NK-92 treated with Interleukin-12 subunit alpha and Interleukin-12 subunit beta, amount 100 ng/mL, for 24 hours (cell line): ENCODE measurements around the gene SCGB1D1.

Source experiments
- DNase-seq: peaks from one replicate; lab custom pipeline; 2025; lab: John Stamatoyannopoulos, UW

SCGB1D1 gene

GRCh38 chr11:62233730-62234129 lies 43.7 kb downstream of the SCGB1D1 start:
- DNase-seq = no peak

DNA sequence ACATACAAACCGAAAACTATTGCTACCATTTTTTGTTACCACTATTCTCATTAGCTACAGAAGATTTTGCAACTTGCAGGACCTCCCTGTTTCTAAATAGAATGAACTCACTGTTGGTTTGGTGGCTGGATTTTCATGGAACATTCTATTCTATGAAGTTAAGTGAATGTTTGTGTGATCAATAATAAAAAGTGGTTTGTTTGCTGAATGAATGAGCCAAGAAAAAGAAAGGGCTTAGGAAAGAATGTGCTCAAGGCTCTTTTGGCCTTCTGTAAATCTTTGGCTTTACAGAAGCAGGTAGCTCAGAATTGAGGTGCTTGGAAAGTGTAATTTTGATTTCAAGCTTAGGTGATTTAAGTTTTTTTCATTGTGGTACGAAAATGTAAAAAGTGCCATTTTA lies 46.2 kb downstream of the SCGB1D1 start:
- no peak for DNase-seq

GRCh38 chr11:62237499-62237898 lies 47.5 kb downstream of the SCGB1D1 start:
- no peak for DNase-seq

DNA sequence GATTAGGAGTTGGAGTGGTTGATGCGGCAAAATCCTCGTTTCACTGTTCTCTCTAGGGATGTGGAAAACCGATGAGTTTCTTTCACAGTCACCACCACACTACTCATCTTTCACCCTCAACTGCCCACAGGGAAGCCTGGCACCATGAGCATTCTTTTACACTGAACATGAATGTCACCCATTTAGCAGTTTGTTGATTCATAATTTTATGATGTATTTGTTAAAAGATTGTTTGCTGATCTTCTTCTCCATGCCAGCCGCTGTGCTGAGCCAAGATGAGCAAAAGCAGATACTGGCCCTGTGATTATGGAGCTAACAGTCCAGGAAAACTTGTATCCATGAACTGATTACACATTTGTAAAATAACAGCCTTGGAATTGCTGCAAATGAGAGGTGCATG lies 48.1 kb downstream of the SCGB1D1 start:
- DNase-seq = no peak

DNA sequence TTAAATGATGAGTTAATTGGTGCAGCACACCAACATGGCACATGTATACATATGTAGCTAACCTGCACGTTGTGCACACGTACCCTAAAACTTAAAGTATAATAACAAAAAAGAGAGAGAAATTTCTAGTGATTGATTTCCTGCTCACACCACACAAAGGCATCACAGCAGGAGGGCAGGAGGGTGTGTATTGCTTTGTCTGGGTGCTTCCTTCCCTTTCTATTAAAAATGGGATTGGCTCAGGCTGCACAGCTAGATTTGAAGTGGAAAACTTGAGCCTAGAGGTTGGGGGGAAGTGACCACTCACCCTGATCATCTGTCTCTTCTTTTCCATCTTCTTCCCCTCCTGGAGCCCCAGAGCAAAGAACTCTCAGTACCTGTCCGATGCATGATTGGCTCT lies 51.1 kb downstream of the SCGB1D1 start:
- no peak for DNase-seq

DNA sequence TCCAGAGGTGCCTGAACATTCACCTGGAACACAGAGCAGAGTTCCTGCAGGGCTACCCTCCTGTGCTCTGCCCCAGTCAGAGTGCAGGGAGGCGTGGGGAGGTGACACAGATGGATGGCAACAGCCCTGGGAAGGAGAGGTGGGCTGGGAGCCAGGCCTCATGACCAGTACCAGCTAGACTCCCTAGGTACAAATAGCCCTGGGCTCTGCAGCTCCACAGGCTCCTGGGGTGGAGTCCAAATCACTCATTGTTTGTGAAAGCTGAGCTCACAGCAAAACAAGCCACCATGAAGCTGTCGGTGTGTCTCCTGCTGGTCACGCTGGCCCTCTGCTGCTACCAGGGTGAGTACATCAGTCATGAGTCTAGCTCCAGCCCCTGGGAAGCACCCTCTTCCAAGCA lies 52.0 kb downstream of the SCGB1D1 start, which contains the start of gene SCGB1D2:
SCGB1D2 (plus strand) TSS at position 219 of the 400 bp plus-strand sequence; CDS start at position 288, 69 bp downstream.
- no peak for DNase-seq
